ENCODE results near the gene DYSF.

Gene DYSF

DNA sequence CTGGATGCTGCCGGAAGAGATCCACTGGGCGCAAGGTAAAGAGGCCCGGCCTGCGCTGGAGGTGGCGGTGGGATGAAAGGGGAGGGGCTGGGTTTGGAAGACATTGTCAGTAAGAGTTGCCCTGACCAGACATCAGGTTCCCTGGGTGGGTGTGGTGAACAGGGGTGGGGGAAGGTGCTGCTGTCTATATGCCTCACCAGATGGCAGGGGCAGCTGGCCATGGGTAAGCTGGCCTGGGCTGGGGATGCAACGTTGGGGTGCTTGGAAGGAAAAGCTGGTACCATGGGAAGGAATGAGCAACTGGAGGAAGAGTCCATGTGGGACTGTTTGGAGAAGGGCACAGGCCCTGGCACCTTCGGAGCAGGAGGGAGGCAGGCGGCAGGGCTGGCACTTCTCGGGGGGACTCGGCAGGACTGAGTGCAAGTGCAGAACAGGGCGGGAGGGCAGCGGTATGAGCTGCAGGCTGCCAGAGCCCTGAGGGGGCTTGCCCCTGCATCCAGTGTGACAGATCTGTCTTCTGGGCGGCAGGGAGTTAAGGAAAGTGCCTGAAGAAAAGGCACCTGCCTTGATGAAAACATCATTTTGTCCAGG lies 146.4 kb downstream of the DYSF start:
- Histone ChIP-seq H3K14ac (ENCODE audit: low read length) (peak overlapping the region; percentile 82), H3K23ac (ENCODE audit: low read depth, low read length, poor library complexity) (no peak overlapping the region), H3K9me3 (replicated peaks in 1 of 2; ENCODE audit: control insufficient read depth in 2 of 2, insufficient read depth in 1 of 2, low read depth in 1 of 2, low read length in 2 of 2) (no peaks in the 10 kb centered on the region), H4K8ac (ENCODE audit: low read depth, low read length) (no peak overlapping the region), H2BK15ac (ENCODE audit: low read length) (peak overlapping the region; percentile 9), H2AFZ (ENCODE audit: low read length) (no peak overlapping the region), H3K4me3 (ENCODE audit: low read length in 2 of 2) (peak overlapping the region in 1 of 2 donors; percentile 18), H2BK120ac (ENCODE audit: low read depth, low read length) (no peak overlapping the region), H3K27ac (replicated peaks; ENCODE audit: low read length) (no peak overlapping the region), H3K27me3 (ENCODE audit: control insufficient read depth in 3 of 3, insufficient read depth in 3 of 3, low read depth in 1 of 3, low read length in 3 of 3) (peaks cover 0 to 5% (median 0%) of the 10 kb centered on the region in 3 experiments), H2BK12ac (ENCODE audit: low read length) (no peak overlapping the region), H3K9ac (ENCODE audit: low read depth, low read length, poor library complexity) (no peak overlapping the region), H3K79me1 (ENCODE audit: low read depth, low read length) (no peaks in the 10 kb centered on the region), H3K4me2 (ENCODE audit: insufficient read depth, low read length, poor library complexity, severe bottlenecking) (no peak overlapping the region), H3K4ac (ENCODE audit: low read length) (no peak overlapping the region), H4K91ac (ENCODE audit: low read depth, low read length, poor library complexity) (no peak overlapping the region), H2BK5ac (ENCODE audit: low read length) (no peak overlapping the region), H3K4me1 (ENCODE audit: control insufficient read depth in 2 of 2, insufficient read depth in 1 of 2, low read depth in 1 of 2, low read length in 2 of 2) (peaks cover 12 to 20% of the 10 kb centered on the region in 2 donors), H3K18ac (ENCODE audit: low read length) (peak overlapping the region; percentile 16), H2AK5ac (ENCODE audit: low read depth, low read length) (no peak overlapping the region), H3K36me3 (replicated peaks in 1 of 2; ENCODE audit: control insufficient read depth in 2 of 2, insufficient read depth in 2 of 2, low read length in 2 of 2) (no peaks in the 10 kb centered on the region)
- no peak for DNase-seq (ENCODE audit: low spot score)
- no CpG with 5 or more reads among the region's 13 CpGs for WGBS, 2 donors (ENCODE audit: extremely low coverage in 2 of 2, insufficient read length in 2 of 2, insufficient replicate concordance in 1 of 2)

DNA sequence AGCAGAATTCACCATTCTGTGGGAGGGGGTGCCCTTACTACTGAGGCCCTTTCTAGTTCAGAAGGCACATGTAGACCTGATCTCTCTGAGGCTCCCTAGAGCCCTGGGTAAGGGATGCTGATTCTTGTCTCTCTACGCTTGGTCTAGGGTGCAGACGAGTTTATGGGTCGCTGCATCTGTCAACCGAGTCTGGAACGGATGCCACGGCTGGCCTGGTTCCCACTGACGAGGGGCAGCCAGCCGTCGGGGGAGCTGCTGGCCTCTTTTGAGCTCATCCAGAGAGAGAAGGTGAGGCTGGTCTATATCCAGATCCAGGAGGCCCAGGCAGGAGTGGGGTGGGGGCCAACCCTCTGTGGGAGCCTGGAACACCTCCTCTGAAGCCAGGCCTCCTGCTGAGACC lies 147.2 kb downstream of the DYSF start:
- Histone ChIP-seq H3K9me3 (replicated peaks in 1 of 2; ENCODE audit: control insufficient read depth in 2 of 2, insufficient read depth in 1 of 2, low read depth in 1 of 2, low read length in 2 of 2) (no peaks in the 10 kb centered on the region), H3K14ac (ENCODE audit: low read length) (no peak overlapping the region), H3K27ac (replicated peaks; ENCODE audit: low read length) (no peak overlapping the region), H2BK120ac (ENCODE audit: low read depth, low read length) (no peak overlapping the region), H3K18ac (ENCODE audit: low read length) (no peak overlapping the region), H3K4me3 (ENCODE audit: low read length in 2 of 2) (no peak overlapping the region), H3K4me2 (ENCODE audit: insufficient read depth, low read length, poor library complexity, severe bottlenecking) (no peak overlapping the region), H2BK5ac (ENCODE audit: low read length) (no peak overlapping the region), H3K23ac (ENCODE audit: low read depth, low read length, poor library complexity) (no peak overlapping the region), H3K9ac (ENCODE audit: low read depth, low read length, poor library complexity) (no peak overlapping the region), H2AK5ac (ENCODE audit: low read depth, low read length) (no peak overlapping the region), H2BK12ac (ENCODE audit: low read length) (no peak overlapping the region), H4K91ac (ENCODE audit: low read depth, low read length, poor library complexity) (no peak overlapping the region), H3K4ac (ENCODE audit: low read length) (no peak overlapping the region), H3K4me1 (ENCODE audit: control insufficient read depth in 2 of 2, insufficient read depth in 1 of 2, low read depth in 1 of 2, low read length in 2 of 2) (peaks cover 14 to 25% of the 10 kb centered on the region in 2 donors), H3K79me1 (ENCODE audit: low read depth, low read length) (no peaks in the 10 kb centered on the region), H2BK15ac (ENCODE audit: low read length) (no peak overlapping the region), H2AFZ (ENCODE audit: low read length) (no peak overlapping the region), H3K36me3 (replicated peaks in 1 of 2; ENCODE audit: control insufficient read depth in 2 of 2, insufficient read depth in 2 of 2, low read length in 2 of 2) (no peaks in the 10 kb centered on the region), H4K8ac (ENCODE audit: low read depth, low read length) (no peak overlapping the region), H3K27me3 (ENCODE audit: control insufficient read depth in 3 of 3, insufficient read depth in 3 of 3, low read depth in 1 of 3, low read length in 3 of 3) (peaks cover 0 to 5% (median 0%) of the 10 kb centered on the region in 3 experiments)
- WGBS, 2 donors (ENCODE audit: extremely low coverage in 2 of 2, insufficient read length in 2 of 2, insufficient replicate concordance in 1 of 2) = no CpG with 5 or more reads among the region's 9 CpGs
- no peak for DNase-seq (ENCODE audit: low spot score)

DNA sequence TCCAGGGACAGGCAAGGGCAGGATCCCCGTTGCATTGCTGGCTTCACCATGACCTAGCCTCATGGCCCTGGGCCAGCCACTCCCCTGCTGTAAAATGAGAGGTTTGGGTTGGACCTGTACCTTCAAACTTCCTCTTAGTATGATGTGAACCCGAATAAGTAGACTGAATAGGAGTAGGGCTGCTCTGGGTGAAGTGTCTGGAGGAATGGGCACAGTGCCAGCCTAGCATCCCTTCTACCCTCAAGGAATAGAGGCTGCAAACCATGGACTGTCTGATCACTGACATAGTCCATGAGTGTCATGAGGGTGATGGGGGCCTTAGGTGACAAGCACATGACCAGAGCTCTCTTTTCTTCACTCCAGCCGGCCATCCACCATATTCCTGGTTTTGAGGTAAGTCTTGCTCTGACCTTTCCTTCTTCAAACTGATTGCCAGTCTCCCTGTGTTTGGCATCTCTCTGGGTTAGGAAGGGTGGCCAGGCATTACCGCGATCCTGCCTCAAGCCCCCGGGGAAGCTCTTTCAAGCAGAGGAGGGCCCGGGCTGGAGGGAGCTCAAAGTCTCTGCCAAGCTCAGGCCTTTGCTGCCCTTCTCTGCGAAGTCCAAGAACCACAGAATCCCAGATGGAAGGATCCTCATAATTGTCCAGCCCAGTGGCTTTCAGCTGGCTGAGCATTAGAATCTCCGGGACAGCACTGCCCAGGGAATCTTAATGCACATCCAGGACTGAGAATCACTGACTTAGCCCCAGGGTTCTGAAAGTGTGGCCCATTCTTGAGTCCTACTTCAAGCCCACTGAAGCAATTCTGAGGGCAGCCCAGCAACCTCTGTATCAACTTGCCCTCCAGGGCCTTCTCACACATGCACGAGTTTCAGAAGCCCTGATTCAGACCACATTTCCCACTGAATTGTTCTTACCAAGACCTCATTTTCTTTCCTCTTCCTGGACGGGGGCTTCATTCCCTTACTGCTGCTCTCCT lies 148.1 kb downstream of the DYSF start:
- no peak overlapping the region for H3K9ac ChIP-seq (ENCODE audit: low read depth, low read length, poor library complexity)
- no peak overlapping the region for H3K23ac ChIP-seq (ENCODE audit: low read depth, low read length, poor library complexity)
- WGBS, 2 donors (ENCODE audit: extremely low coverage in 2 of 2, insufficient read length in 2 of 2, insufficient replicate concordance in 1 of 2) = no CpG with 5 or more reads among the region's 11 CpGs
- H4K91ac ChIP-seq (ENCODE audit: low read depth, low read length, poor library complexity) = no peak overlapping the region
- H3K27me3 ChIP-seq (ENCODE audit: control insufficient read depth in 3 of 3, insufficient read depth in 3 of 3, low read depth in 1 of 3, low read length in 3 of 3) = peaks cover 0 to 6% (median 0%) of the 10 kb centered on the region in 3 experiments
- no peak for DNase-seq (ENCODE audit: low spot score)
- no peak overlapping the region for H3K18ac ChIP-seq (ENCODE audit: low read length)
- no peak overlapping the region for H2BK5ac ChIP-seq (ENCODE audit: low read length)
- no peak overlapping the region for H3K4me2 ChIP-seq (ENCODE audit: insufficient read depth, low read length, poor library complexity, severe bottlenecking)
- H2AK5ac ChIP-seq (ENCODE audit: low read depth, low read length) = no peak overlapping the region
- H2BK15ac ChIP-seq (ENCODE audit: low read length) = no peak overlapping the region
- no peak overlapping the region for H2BK12ac ChIP-seq (ENCODE audit: low read length)
- no peaks in the 10 kb centered on the region for H3K9me3 ChIP-seq (replicated peaks in 1 of 2; ENCODE audit: control insufficient read depth in 2 of 2, insufficient read depth in 1 of 2, low read depth in 1 of 2, low read length in 2 of 2)
- H3K4me1 ChIP-seq (ENCODE audit: control insufficient read depth in 2 of 2, insufficient read depth in 1 of 2, low read depth in 1 of 2, low read length in 2 of 2) = peaks cover 5 to 22% of the 10 kb centered on the region in 2 donors
- no peaks in the 10 kb centered on the region for H3K36me3 ChIP-seq (replicated peaks in 1 of 2; ENCODE audit: control insufficient read depth in 2 of 2, insufficient read depth in 2 of 2, low read length in 2 of 2)
- H2BK120ac ChIP-seq (ENCODE audit: low read depth, low read length) = no peak overlapping the region
- H3K14ac ChIP-seq (ENCODE audit: low read length) = no peak overlapping the region
- H3K4ac ChIP-seq (ENCODE audit: low read length) = no peak overlapping the region
- H3K27ac ChIP-seq (replicated peaks; ENCODE audit: low read length) = no peak overlapping the region
- no peak overlapping the region for H4K8ac ChIP-seq (ENCODE audit: low read depth, low read length)
- no peak overlapping the region for H3K4me3 ChIP-seq (ENCODE audit: low read length in 2 of 2)
- H3K79me1 ChIP-seq (ENCODE audit: low read depth, low read length) = no peaks in the 10 kb centered on the region
- no peak overlapping the region for H2AFZ ChIP-seq (ENCODE audit: low read length)

DNA sequence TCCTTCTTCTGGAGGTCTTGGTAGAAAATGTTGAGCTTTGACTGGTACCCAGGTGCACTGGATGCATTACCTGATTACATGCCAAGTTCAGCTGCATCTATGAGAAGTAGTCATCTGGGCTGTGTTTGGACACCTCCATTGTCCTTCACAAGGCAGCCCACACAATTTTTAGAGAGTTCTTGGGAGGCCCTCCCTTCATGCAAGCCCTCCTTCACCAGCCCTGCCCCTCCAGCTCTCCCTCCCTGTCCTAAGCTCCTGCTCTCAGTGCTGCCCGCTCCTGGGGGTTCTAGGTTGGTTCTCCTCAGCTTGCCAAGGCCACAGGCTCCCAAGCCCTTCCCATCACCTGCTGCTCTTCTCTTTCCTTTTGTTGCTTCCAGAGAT lies 148.7 kb downstream of the DYSF start:
- Histone ChIP-seq H4K91ac (ENCODE audit: low read depth, low read length, poor library complexity) (no peak overlapping the region), H3K4me1 (ENCODE audit: control insufficient read depth in 2 of 2, insufficient read depth in 1 of 2, low read depth in 1 of 2, low read length in 2 of 2) (peaks cover 3 to 21% of the 10 kb centered on the region in 2 donors), H3K4me2 (ENCODE audit: insufficient read depth, low read length, poor library complexity, severe bottlenecking) (no peak overlapping the region), H3K23ac (ENCODE audit: low read depth, low read length, poor library complexity) (no peak overlapping the region), H3K79me1 (ENCODE audit: low read depth, low read length) (no peaks in the 10 kb centered on the region), H2BK5ac (ENCODE audit: low read length) (no peak overlapping the region), H3K4me3 (ENCODE audit: low read length in 2 of 2) (no peak overlapping the region), H3K27ac (replicated peaks; ENCODE audit: low read length) (no peak overlapping the region), H2AK5ac (ENCODE audit: low read depth, low read length) (no peak overlapping the region), H4K8ac (ENCODE audit: low read depth, low read length) (no peak overlapping the region), H3K9me3 (replicated peaks in 1 of 2; ENCODE audit: control insufficient read depth in 2 of 2, insufficient read depth in 1 of 2, low read depth in 1 of 2, low read length in 2 of 2) (no peaks in the 10 kb centered on the region), H2BK15ac (ENCODE audit: low read length) (no peak overlapping the region), H3K4ac (ENCODE audit: low read length) (no peak overlapping the region), H3K18ac (ENCODE audit: low read length) (no peak overlapping the region), H2BK120ac (ENCODE audit: low read depth, low read length) (no peak overlapping the region), H2BK12ac (ENCODE audit: low read length) (no peak overlapping the region), H3K27me3 (ENCODE audit: control insufficient read depth in 3 of 3, insufficient read depth in 3 of 3, low read depth in 1 of 3, low read length in 3 of 3) (peaks cover 0 to 9% (median 0%) of the 10 kb centered on the region in 3 experiments), H3K14ac (ENCODE audit: low read length) (no peak overlapping the region), H3K9ac (ENCODE audit: low read depth, low read length, poor library complexity) (no peak overlapping the region), H2AFZ (ENCODE audit: low read length) (no peak overlapping the region), H3K36me3 (replicated peaks in 1 of 2; ENCODE audit: control insufficient read depth in 2 of 2, insufficient read depth in 2 of 2, low read length in 2 of 2) (no peaks in the 10 kb centered on the region)
- WGBS, 2 donors (ENCODE audit: extremely low coverage in 2 of 2, insufficient read length in 2 of 2, insufficient replicate concordance in 1 of 2) = no CpG with 5 or more reads among the region's 1 CpG
- DNase-seq (ENCODE audit: low spot score) = no peak
